Measurements from ENCODE around the gene NCKAP5. TPM values are rescaled to one million over a fixed set of nuclear protein-coding genes. Genes with fewer than 3 reads are reported as not detected.

The NCKAP5 gene
- total and polyA plus RNA-seq, 7 donors: 0.03 to 1.2 (median 0.22) TPM

- WGBS, 3 donors: 84 to 88% (median 87%) methylated on average over 5 of the region's 5 CpGs
- H3K36me3 ChIP-seq (ENCODE audit: insufficient read depth in 1 of 2, low read depth in 1 of 2): no peaks in the 10 kb centered on the region
- H3K27me3 ChIP-seq (ENCODE audit: insufficient read depth in 3 of 3, low read length in 2 of 3): no peaks in the 10 kb centered on the region
- ATAC-seq (no peak), DNase-seq (no peak)
- no peaks in the 10 kb centered on the region for H3K9me3 ChIP-seq
- no peaks in the 10 kb centered on the region for H3K4me1 ChIP-seq
- no peak overlapping the region for H3K4me3 ChIP-seq
- no peak for TF ChIP-seq CTCF (IDR thresholded peaks at IDR 0.05)
- H3K27ac ChIP-seq: no peak overlapping the region
- intact Hi-C loops (cut with DNase I): no loop called here
Measured at GRCh38 chr2:133194777-133195335, 373.4 kb downstream of the NCKAP5 start.

- intact Hi-C loops (cut with DNase I): no loop called here
- no peaks in the 10 kb centered on the region for H3K36me3 ChIP-seq (ENCODE audit: insufficient read depth in 1 of 2, low read depth in 1 of 2)
- DNase-seq: no peak
- ATAC-seq: no peak
- H3K27ac ChIP-seq: no peak overlapping the region
- H3K9me3 ChIP-seq: no peaks in the 10 kb centered on the region
- H3K4me3 ChIP-seq: no peak overlapping the region
- TF ChIP-seq CTCF (IDR thresholded peaks at IDR 0.05): no peak
- H3K4me1 ChIP-seq: no peaks in the 10 kb centered on the region
- 54 to 61% (median 55%) methylated on average over 4 of the region's 4 CpGs for WGBS, 3 donors
- no peaks in the 10 kb centered on the region for H3K27me3 ChIP-seq (ENCODE audit: insufficient read depth in 3 of 3, low read length in 2 of 3)
Measured at GRCh38 chr2:133194362-133194655, 374.0 kb downstream of the NCKAP5 start.

- ATAC-seq (no peak), DNase-seq (no peak)
- Histone ChIP-seq H3K4me3 (no peak overlapping the region), H3K4me1 (no peaks in the 10 kb centered on the region), H3K36me3 (ENCODE audit: insufficient read depth in 1 of 2, low read depth in 1 of 2) (no peaks in the 10 kb centered on the region), H3K9me3 (no peaks in the 10 kb centered on the region), H3K27ac (no peak overlapping the region), H3K27me3 (ENCODE audit: insufficient read depth in 3 of 3, low read length in 2 of 3) (no peaks in the 10 kb centered on the region)
- TF ChIP-seq CTCF (IDR thresholded peaks at IDR 0.05): no peak
- 92 to 93% (median 93%) methylated on average over 7 of the region's 7 CpGs for WGBS, 3 donors
- intact Hi-C loops (cut with DNase I): no loop called here
Measured at GRCh38 chr2:133193544-133194361, 374.5 kb downstream of the NCKAP5 start.

- H3K27me3 ChIP-seq (ENCODE audit: insufficient read depth in 3 of 3, low read length in 2 of 3): no peaks in the 10 kb centered on the region
- H3K4me1 ChIP-seq: no peaks in the 10 kb centered on the region
- H3K9me3 ChIP-seq: no peaks in the 10 kb centered on the region
- ATAC-seq (no peak), DNase-seq (no peak)
- H3K36me3 ChIP-seq (ENCODE audit: insufficient read depth in 1 of 2, low read depth in 1 of 2): no peaks in the 10 kb centered on the region
- H3K4me3 ChIP-seq: no peak overlapping the region
- no peak for TF ChIP-seq CTCF (IDR thresholded peaks at IDR 0.05)
- 96 to 99% (median 97%) methylated on average over 3 of the region's 3 CpGs for WGBS, 3 donors
- no peak overlapping the region for H3K27ac ChIP-seq
- intact Hi-C loops (cut with DNase I): no loop called here
Measured at GRCh38 chr2:133192028-133192427, 376.2 kb downstream of the NCKAP5 start.
